ENCODE measurements around the gene RNF208.

- TF ChIP-seq POLR2A (IDR thresholded peaks at IDR 0.05) = no peak
- TF ChIP-seq CTCF (IDR thresholded peaks at IDR 0.05) = no peak
- TF ChIP-seq EP300 (IDR thresholded peaks at IDR 0.05; ENCODE audit: low read depth) = no peak
- no peak for TF ChIP-seq POLR2AphosphoS5 (IDR thresholded peaks at IDR 0.05)
These were observed 41.5 kb upstream of the RNF208 start for GRCh38 chr9:137263506-137263905.
